IMR-90 (cell line): ENCODE measurements around the gene HADHA. TPM values are rescaled to one million over a fixed set of nuclear protein-coding genes. Genes with fewer than 3 reads are reported as not detected.

ENCODE experiments used
- ATAC-seq: fragments of 200-7000 bp; cut with Tn5 transposase; 2 replicates; pipeline ENCODE4 v1.9.1; 2020; ENCODE audit warnings: low read depth, mild to moderate bottlenecking, moderate library complexity
- BruUV-seq: library from RNA; stranded (reverse); fragments of 400-500 nt; replicated peaks from 2 replicates; lab custom pipeline; 2021; lab: Mats Ljungman, UMichigan
- CTCF ChIA-PET: fragments of 300-600 bp; formaldehyde crosslinking; extraction: SDS; loops from one replicate; lab custom pipeline; 2021; ENCODE audit warnings: antibody characterized with exemption; lab: Yijun Ruan, JAX
- POLR2A ChIA-PET: fragments of 300-600 bp; sonication (Branson Sonifier 250); formaldehyde crosslinking; loops from one replicate; lab custom pipeline; 2022; ENCODE audit warnings: antibody characterized with exemption; ENCODE audit not compliant: unreplicated experiment; lab: Charles Lee
- DNase-seq: peaks from one replicate; pipeline ENCODE4 v3.0.0; 2013
- H2AFZ ChIP-seq: replicated peaks from 2 replicates; pipeline ENCODE3; 2013; ENCODE audit warnings: low read length, mild to moderate bottlenecking; ENCODE audit not compliant: poor library complexity
- H2AK5ac ChIP-seq: 2 replicates; pipeline ENCODE4 v1.6.1; 2013; ENCODE audit warnings: low read depth, low read length, inconsistent platforms
- H2AK9ac ChIP-seq: replicated peaks from 2 replicates; pipeline ENCODE3; 2013; ENCODE audit warnings: mild to moderate bottlenecking, low read depth, low read length, moderate library complexity; ENCODE audit not compliant: poor library complexity
- H2BK120ac ChIP-seq: 2 replicates; pipeline ENCODE4 v1.6.1; 2013; ENCODE audit warnings: low read depth, low read length, inconsistent platforms
- H2BK15ac ChIP-seq: 3 replicates; pipeline ENCODE4 v1.6.1; 2013; ENCODE audit warnings: low read depth, low read length, inconsistent platforms
- H2BK20ac ChIP-seq: 2 replicates; pipeline ENCODE4 v1.6.1; 2013; ENCODE audit warnings: low read depth, mild to moderate bottlenecking, inconsistent platforms, low read length, moderate library complexity
- H2BK5ac ChIP-seq: 2 replicates; pipeline ENCODE4 v1.6.1; 2013; ENCODE audit warnings: mild to moderate bottlenecking, low read depth, low read length, inconsistent platforms; ENCODE audit not compliant: poor library complexity, severe bottlenecking
- H3K14ac ChIP-seq: replicated peaks from 2 replicates; pipeline ENCODE4 v1.6.1; 2013; ENCODE audit warnings: low read depth, low read length, inconsistent platforms
- H3K18ac ChIP-seq: 2 replicates; pipeline ENCODE4 v1.6.1; 2013; ENCODE audit warnings: low read depth, low read length, control low read depth
- H3K23ac ChIP-seq: 2 replicates; pipeline ENCODE4 v1.6.1; 2013; ENCODE audit warnings: low read depth, low read length, inconsistent platforms
- H3K27ac ChIP-seq: 2 replicates; pipeline ENCODE4 v1.5.1; 2013; ENCODE audit warnings: mild to moderate bottlenecking, control low read depth, low read length; ENCODE audit not compliant: insufficient read depth
- H3K27me3 ChIP-seq: 2 replicates; pipeline ENCODE4 v1.6.1; 2013; ENCODE audit warnings: low read length; ENCODE audit not compliant: control insufficient read depth, insufficient read depth
- H3K36me3 ChIP-seq: 2 replicates; pipeline ENCODE4 v1.6.1; 2013; ENCODE audit warnings: low read length, mixed read lengths; ENCODE audit not compliant: control insufficient read depth, insufficient read depth
- H3K4ac ChIP-seq: 2 replicates; pipeline ENCODE4 v1.6.1; 2013; ENCODE audit warnings: low read depth, low read length, inconsistent platforms
- H3K4me1 ChIP-seq: 2 replicates; pipeline ENCODE4 v1.6.1; 2013; ENCODE audit warnings: low read length, mixed read lengths; ENCODE audit not compliant: control insufficient read depth, insufficient read depth
- H3K4me2 ChIP-seq: 2 replicates; pipeline ENCODE4 v1.6.1; 2013; ENCODE audit warnings: low read depth, mild to moderate bottlenecking, control low read depth, low read length, moderate library complexity
- H3K4me3 ChIP-seq: 2 replicates; pipeline ENCODE4 v1.5.1; 2013; ENCODE audit warnings: low read depth, mild to moderate bottlenecking, control low read depth, low read length, moderate library complexity; ENCODE audit not compliant: insufficient read depth
- H3K56ac ChIP-seq: 2 replicates; pipeline ENCODE4 v1.6.1; 2013; ENCODE audit warnings: low read length, inconsistent platforms; ENCODE audit not compliant: insufficient read depth; ENCODE audit errors: extremely low read depth
- H3K79me1 ChIP-seq, 2 experiments: 2 replicates each; pipeline ENCODE4 v1.6.1; 2013; ENCODE audit warnings: low read length in 2 of 2, inconsistent platforms in 1 of 2, low read depth in 1 of 2
- H3K9ac ChIP-seq: 2 replicates; pipeline ENCODE4 v1.6.1; 2013; ENCODE audit warnings: low read depth, low read length, control low read depth
- H3K9me1 ChIP-seq: 2 replicates; pipeline ENCODE4 v1.6.1; 2013; ENCODE audit warnings: low read length, inconsistent platforms; ENCODE audit not compliant: insufficient read depth
- H3K9me3 ChIP-seq: 2 replicates; pipeline ENCODE4 v1.6.1; 2013; ENCODE audit warnings: low read length; ENCODE audit not compliant: control insufficient read depth, insufficient read depth
- H4K20me1 ChIP-seq: 2 replicates; pipeline ENCODE4 v1.6.1; 2013; ENCODE audit warnings: low read length, inconsistent platforms; ENCODE audit not compliant: insufficient read depth
- H4K5ac ChIP-seq: 2 replicates; pipeline ENCODE4 v1.6.1; 2013; ENCODE audit warnings: mild to moderate bottlenecking, low read depth, low read length, control low read depth
- H4K8ac ChIP-seq, 2 experiments: 2 replicates each; pipeline ENCODE4 v1.6.1; 2013; ENCODE audit warnings: low read depth in 2 of 2, low read length in 2 of 2, control low read depth in 1 of 2, inconsistent platforms in 1 of 2
- H4K91ac ChIP-seq: 2 replicates; pipeline ENCODE4 v1.6.1; 2013; ENCODE audit warnings: low read depth, low read length, inconsistent platforms; ENCODE audit not compliant: insufficient read depth
- CEBPB ChIP-seq: IDR thresholded peaks from 2 replicates; pipeline ENCODE4 v1.6.1; 2012; ENCODE audit warnings: low read depth, low read length, improper control_type of control experiment
- FOS ChIP-seq: fragments of 150-350 bp; IDR thresholded peaks from 2 replicates; pipeline ENCODE4 v1.6.1; 2016; ENCODE audit warnings: low read depth, low read length
- MAFK ChIP-seq: IDR thresholded peaks from 2 replicates; pipeline ENCODE4 v1.6.1; 2012; ENCODE audit warnings: low read depth, low read length, improper control_type of control experiment
- MXI1 ChIP-seq: IDR thresholded peaks from 2 replicates; pipeline ENCODE4 v1.6.1; 2012; ENCODE audit warnings: low read depth, mild to moderate bottlenecking, low read length, moderate library complexity, borderline replicate concordance
- NFE2L2 ChIP-seq: fragments of 150-350 bp; IDR thresholded peaks from 2 replicates; pipeline ENCODE4 v1.6.1; 2016; ENCODE audit warnings: low read depth, mild to moderate bottlenecking, low read length
- POLR2A ChIP-seq: IDR thresholded peaks from 2 replicates; pipeline ENCODE4 v1.6.1; 2012; ENCODE audit warnings: mild to moderate bottlenecking, low read depth, low read length
- RAD21 ChIP-seq: IDR thresholded peaks from 2 replicates; pipeline ENCODE4 v1.6.1; 2012; ENCODE audit warnings: low read length, improper control_type of control experiment
- SMC3 ChIP-seq: fragments of 150-350 bp; IDR thresholded peaks from 2 replicates; pipeline ENCODE4 v1.6.1; 2016; ENCODE audit warnings: low read depth, mild to moderate bottlenecking, antibody characterized with exemption, low read length, moderate library complexity
- whole genome bisulfite sequencing, 2 experiments: methylation state at CpG; one replicate each; pipeline versions ENCODE4 v1.1.5 to v1.1.7; 2013; ENCODE audit warnings: missing lambda C conversion rate in 2 of 2; ENCODE audit not compliant: insufficient read length in 1 of 2; ENCODE audit errors: extremely low coverage in 2 of 2; 5-methylcytosine and 5-hydroxymethylcytosine counted together
- dilution Hi-C: fragments of 300-500 bp; cut with HindIII; formaldehyde crosslinking; loops from one replicate; pipeline ENCODE4 v1.14.3; 2018; ENCODE audit warnings: low sequenced_read_pairs; ENCODE audit not compliant: unreplicated experiment
- in situ Hi-C: fragments of 300-500 bp; cut with MboI; formaldehyde crosslinking; loops from 3 replicates; pipeline ENCODE4 v1.14.3; 2019; ENCODE audit warnings: low sequenced_read_pairs, inconsistent platforms, mixed read lengths
- intact Hi-C: fragments of 100-400 bp; cut with micrococcal nuclease; formaldehyde crosslinking; loops from 2 replicates; pipeline ENCODE4 v1.10.0; 2022
- polyA plus RNA-seq, 3 experiments: library from polyadenylated mRNA; depleted of rRNA; stranded (reverse); fragments of >200 nt; gene quantifications; 2 replicates each; pipeline ENCODE4 v1.2.3, GENCODE V29; 2012; ENCODE audit warnings: low replicate concordance in 1 of 3
- total RNA-seq: library from RNA; depleted of rRNA; stranded (reverse); fragments of >200 nt; gene quantifications from 2 replicates; pipeline ENCODE4 v1.2.3, GENCODE V29; 2012
- TF ChIP-seq, protein P1 (sequence below): fragments of 150-350 bp; IDR thresholded peaks from 2 replicates; pipeline ENCODE4 v1.6.1; 2017; ENCODE audit warnings: mild to moderate bottlenecking, antibody characterized with exemption, low read length, low read depth
- TF ChIP-seq, protein P2 (sequence below): conservative IDR thresholded peaks from 2 replicates; pipeline ENCODE4 v1.5.1; 2012; ENCODE audit warnings: mild to moderate bottlenecking, low read depth, low read length, improper control_type of control experiment

The HADHA gene
- total and polyA plus RNA-seq, 2 of the 4 experiments (the other 2 are of a cell fraction): 52.7 to 111 TPM

DNA sequence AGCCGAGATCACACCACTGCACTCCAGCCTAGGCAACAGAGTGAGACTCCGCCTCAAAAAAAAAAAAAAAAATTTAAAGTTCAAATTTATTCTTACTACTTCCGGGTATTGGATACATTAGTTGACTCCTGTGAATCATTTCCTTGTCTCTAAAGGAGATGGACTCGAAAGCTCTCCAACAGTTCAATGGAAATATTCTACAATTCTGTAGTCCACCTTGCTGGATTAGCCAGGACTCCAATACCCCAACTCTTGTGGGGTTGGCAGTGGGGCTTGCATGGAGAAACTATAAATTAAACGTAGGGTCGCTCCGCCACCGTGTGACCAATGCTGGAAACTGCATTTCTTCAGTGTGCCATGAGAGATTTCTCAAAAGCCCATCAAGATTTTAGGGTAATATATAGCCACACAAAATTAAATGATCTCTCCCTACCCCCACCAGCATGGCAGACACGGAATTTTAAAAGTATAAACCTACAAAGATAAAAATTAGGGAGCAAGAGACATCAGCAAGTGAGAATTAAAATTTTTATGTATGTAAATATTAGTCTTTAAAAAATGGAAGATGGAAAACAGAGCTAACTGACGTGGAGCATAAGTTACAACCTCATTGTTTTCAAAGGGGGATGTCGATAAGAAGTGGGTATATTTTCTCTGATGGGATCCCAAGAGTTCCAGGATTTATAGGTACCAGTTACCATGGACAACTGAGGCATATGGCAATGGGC lies 99.3 kb downstream of the HADHA start:
- dilution Hi-C loops (no loop called here), intact Hi-C loops (loop anchor here (1.0 to 2.0 kb wide), 4 partner anchors 57 to 292 kb away; no protein-coding TSS in a partner anchor), in situ Hi-C loops (loop anchor here (5.0 to 10.0 kb wide), 2 partner anchors 153 to 290 kb away; no protein-coding TSS in a partner anchor)
- Histone ChIP-seq H2BK15ac (no peak overlapping the region), H3K14ac (no peak overlapping the region), H2AK5ac (no peak overlapping the region), H4K8ac (no peak overlapping the region), H4K5ac (no peak overlapping the region), H3K4me3 (no peak overlapping the region), H2BK20ac (no peak overlapping the region), H3K4me1 (no peaks in the 10 kb centered on the region), H3K4me2 (no peak overlapping the region), H3K18ac (no peak overlapping the region), H2BK5ac (no peak overlapping the region), H3K27ac (no peak overlapping the region), H2AFZ (no peak overlapping the region), H3K36me3 (no peaks in the 10 kb centered on the region), H2AK9ac (no peak overlapping the region), H3K9me1 (no peaks in the 10 kb centered on the region), H4K20me1 (no peaks in the 10 kb centered on the region; the same call in 1 of the 2 replicates), H3K9ac (no peak overlapping the region), H3K4ac (no peak overlapping the region), H2BK120ac (no peak overlapping the region), H3K23ac (no peak overlapping the region), H4K91ac (no peak overlapping the region), H3K9me3 (no peaks in the 10 kb centered on the region), H3K79me1 (no peaks in the 10 kb centered on the region), H3K27me3 (peaks cover 5% of the 10 kb centered on the region), H3K56ac (no peak overlapping the region)
- TF ChIP-seq RAD21: peak; percentile 83
- TF ChIP-seq, protein P1, sequence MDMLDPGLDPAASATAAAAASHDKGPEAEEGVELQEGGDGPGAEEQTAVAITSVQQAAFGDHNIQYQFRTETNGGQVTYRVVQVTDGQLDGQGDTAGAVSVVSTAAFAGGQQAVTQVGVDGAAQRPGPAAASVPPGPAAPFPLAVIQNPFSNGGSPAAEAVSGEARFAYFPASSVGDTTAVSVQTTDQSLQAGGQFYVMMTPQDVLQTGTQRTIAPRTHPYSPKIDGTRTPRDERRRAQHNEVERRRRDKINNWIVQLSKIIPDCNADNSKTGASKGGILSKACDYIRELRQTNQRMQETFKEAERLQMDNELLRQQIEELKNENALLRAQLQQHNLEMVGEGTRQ: no peak
- TF ChIP-seq FOS: no peak
- TF ChIP-seq, protein P2, sequence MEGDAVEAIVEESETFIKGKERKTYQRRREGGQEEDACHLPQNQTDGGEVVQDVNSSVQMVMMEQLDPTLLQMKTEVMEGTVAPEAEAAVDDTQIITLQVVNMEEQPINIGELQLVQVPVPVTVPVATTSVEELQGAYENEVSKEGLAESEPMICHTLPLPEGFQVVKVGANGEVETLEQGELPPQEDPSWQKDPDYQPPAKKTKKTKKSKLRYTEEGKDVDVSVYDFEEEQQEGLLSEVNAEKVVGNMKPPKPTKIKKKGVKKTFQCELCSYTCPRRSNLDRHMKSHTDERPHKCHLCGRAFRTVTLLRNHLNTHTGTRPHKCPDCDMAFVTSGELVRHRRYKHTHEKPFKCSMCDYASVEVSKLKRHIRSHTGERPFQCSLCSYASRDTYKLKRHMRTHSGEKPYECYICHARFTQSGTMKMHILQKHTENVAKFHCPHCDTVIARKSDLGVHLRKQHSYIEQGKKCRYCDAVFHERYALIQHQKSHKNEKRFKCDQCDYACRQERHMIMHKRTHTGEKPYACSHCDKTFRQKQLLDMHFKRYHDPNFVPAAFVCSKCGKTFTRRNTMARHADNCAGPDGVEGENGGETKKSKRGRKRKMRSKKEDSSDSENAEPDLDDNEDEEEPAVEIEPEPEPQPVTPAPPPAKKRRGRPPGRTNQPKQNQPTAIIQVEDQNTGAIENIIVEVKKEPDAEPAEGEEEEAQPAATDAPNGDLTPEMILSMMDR: peak; percentile 85
- TF ChIP-seq SMC3: peak; percentile 94
- TF ChIP-seq NFE2L2: no peak
- no peak for TF ChIP-seq MAFK
- TF ChIP-seq MXI1: no peak
- TF ChIP-seq CEBPB: no peak
- TF ChIP-seq POLR2A: no peak
- DNase-seq: peak; percentile 55
- ChIA-PET CTCF (interaction anchor here (0.6 to 1.1 kb wide), 6 partner anchors 38 to 467 kb away, joined by 3 to 5 read pairs (median 3); no protein-coding TSS in a partner anchor), POLR2A (no interaction called here)
- peak; percentile 84 for ATAC-seq
- no CpG with 5 or more reads among the region's 11 CpGs for WGBS, 2 experiments
- no TSS peak for BruUV-seq
